SK-N-SH (cell line): ENCODE measurements around the gene RHOU. TPM values are rescaled to one million over a fixed set of nuclear protein-coding genes. Genes with fewer than 3 reads are reported as not detected.

Source experiments
- CTCF ChIA-PET: fragments of 300-600, 350-600 bp; formaldehyde crosslinking; extraction: SDS; loops from one replicate; lab custom pipeline; 2021; lab: Yijun Ruan, JAX
- POLR2A ChIA-PET: fragments of 350-600 bp; sonication (Branson Sonifier 250); formaldehyde crosslinking; extraction: SDS; loops from one replicate; lab custom pipeline; 2020; ENCODE audit warnings: antibody characterized with exemption, inconsistent platforms; lab: Yijun Ruan, JAX
- DNase-seq: peaks from one replicate; pipeline ENCODE4 v3.0.0; 2012
- H2AFZ ChIP-seq: fragments of 200-600 bp; sonication (generic); 2 replicates; pipeline ENCODE4 v1.8.1; 2016; ENCODE audit warnings: antibody characterized with exemption, mild to moderate bottlenecking, low read depth
- H3F3A ChIP-seq: fragments of 200-600 bp; sonication (generic); replicated peaks from 2 replicates; pipeline ENCODE3; 2016; ENCODE audit warnings: antibody characterized with exemption, mild to moderate bottlenecking; ENCODE audit not compliant: insufficient read depth
- H3K27ac ChIP-seq, 2 experiments: fragments of 200-500 bp in 1 of 2; fragments of 200-600 bp in 1 of 2; sonication (Bioruptor generic) in 1 of 2; sonication (generic), shearing (Covaris generic) in 1 of 2; 2 replicates each; pipeline versions ENCODE4 v1.5.1 to v1.6.1; 2014 to 2016; ENCODE audit warnings: low read depth in 2 of 2, inconsistent platforms in 1 of 2, low read length in 1 of 2, mild to moderate bottlenecking in 1 of 2, mixed read lengths in 1 of 2
- H3K27me3 ChIP-seq: fragments of 200-600 bp; sonication (generic), shearing (Covaris generic); 2 replicates; pipeline ENCODE4 v1.6.1; 2016; ENCODE audit warnings: mixed run types; ENCODE audit not compliant: insufficient read depth
- H3K36me3 ChIP-seq, 2 experiments: fragments of 200-500 bp in 1 of 2; fragments of 200-600 bp in 1 of 2; sonication (Bioruptor generic) in 1 of 2; sonication (generic) in 1 of 2; replicated peaks in 1 of 2; 2 replicates each; pipeline versions ENCODE3 to v1.5.1; 2014 to 2016; ENCODE audit warnings: low read length in 1 of 2, mild to moderate bottlenecking in 1 of 2; ENCODE audit not compliant: insufficient read depth in 2 of 2, control insufficient read depth in 1 of 2
- H3K4me1 ChIP-seq, 2 experiments: fragments of 200-500 bp in 1 of 2; fragments of 200-600 bp in 1 of 2; sonication (Bioruptor generic) in 1 of 2; sonication (generic), shearing (Covaris generic) in 1 of 2; 2 replicates each; pipeline versions ENCODE4 v1.5.1 to v1.6.1; 2014 to 2016; ENCODE audit warnings: low read depth in 1 of 2, low read length in 1 of 2, mixed run types in 1 of 2; ENCODE audit not compliant: insufficient read depth in 2 of 2, control insufficient read depth in 1 of 2
- H3K4me2 ChIP-seq: fragments of 200-600 bp; sonication (generic), shearing (Covaris generic); 2 replicates; pipeline ENCODE4 v1.6.1; 2017; ENCODE audit warnings: mixed run types
- H3K4me3 ChIP-seq, 2 experiments: fragments of 200-500 bp in 1 of 2; fragments of 200-600 bp in 1 of 2; sonication (Bioruptor generic) in 1 of 2; sonication (generic), shearing (Covaris generic) in 1 of 2; 2 replicates each; pipeline versions ENCODE4 v1.5.1 to v1.8.1; 2014 to 2016; ENCODE audit warnings: low read depth in 2 of 2, inconsistent platforms in 1 of 2, low read length in 1 of 2, mild to moderate bottlenecking in 1 of 2, mixed read lengths in 1 of 2, moderate library complexity in 1 of 2
- H3K79me2 ChIP-seq: fragments of 200-600 bp; sonication (generic); 2 replicates; pipeline ENCODE4 v1.8.1; 2017; ENCODE audit warnings: mild to moderate bottlenecking; ENCODE audit not compliant: insufficient read depth
- H3K9ac ChIP-seq: fragments of 200-600 bp; sonication (generic); 2 replicates; pipeline ENCODE4 v1.6.1; 2017; ENCODE audit warnings: mixed run types
- H3K9me2 ChIP-seq: fragments of 200-600 bp; sonication (generic); 2 replicates; pipeline ENCODE4 v1.6.1; 2017; ENCODE audit warnings: mixed run types
- H3K9me3 ChIP-seq: fragments of 200-600 bp; sonication (generic); 2 replicates; pipeline ENCODE4 v1.6.1; 2017; ENCODE audit warnings: mixed run types, mild to moderate bottlenecking, moderate library complexity
- H4K20me1 ChIP-seq: fragments of 200-600 bp; sonication (generic); 2 replicates; pipeline ENCODE4 v1.6.1; 2017; ENCODE audit warnings: mild to moderate bottlenecking, mixed run types; ENCODE audit not compliant: insufficient read depth
- ELF1 ChIP-seq: IDR thresholded peaks from 2 replicates; pipeline ENCODE4 v1.4.0; 2012
- FOXJ3 ChIP-seq: sonication (generic); formaldehyde crosslinking; IDR thresholded peaks from 2 replicates; pipeline ENCODE4 v1.5.1; 2020; ENCODE audit warnings: mild to moderate bottlenecking, missing genetic modification reagents
- GABPA ChIP-seq: IDR thresholded peaks from 2 replicates; pipeline ENCODE4 v1.4.0; 2012; ENCODE audit warnings: low read depth, mild to moderate bottlenecking
- GATA2 ChIP-seq: sonication (generic); formaldehyde crosslinking; IDR thresholded peaks from 2 replicates; pipeline ENCODE4 v1.5.0; 2020; ENCODE audit warnings: mild to moderate bottlenecking, missing genetic modification reagents
- MEF2A ChIP-seq: IDR thresholded peaks from 2 replicates; pipeline ENCODE4 v1.4.0; 2012; ENCODE audit warnings: low read depth, borderline replicate concordance
- NRF1 ChIP-seq: IDR thresholded peaks from 2 replicates; pipeline ENCODE4 v1.6.1; 2012; ENCODE audit warnings: low read depth, mild to moderate bottlenecking, low read length
- POLR2AphosphoS5 ChIP-seq: IDR thresholded peaks from 2 replicates; pipeline ENCODE4 v1.6.1; 2012; ENCODE audit warnings: low read depth, low read length
- RFX5 ChIP-seq: IDR thresholded peaks from 2 replicates; pipeline ENCODE4 v1.6.1; 2012; ENCODE audit warnings: mild to moderate bottlenecking, improper control_type of control experiment, low read length
- SIN3A ChIP-seq: IDR thresholded peaks from 2 replicates; pipeline ENCODE4 v1.6.1; 2012; ENCODE audit warnings: low read depth, mild to moderate bottlenecking, low read length, moderate library complexity, borderline replicate concordance
- SMC3 ChIP-seq: IDR thresholded peaks from 2 replicates; pipeline ENCODE4 v1.6.1; 2012; ENCODE audit warnings: low read depth, low read length, improper control_type of control experiment
- TCF12 ChIP-seq: IDR thresholded peaks from 2 replicates; pipeline ENCODE4 v1.4.0; 2012
- YY1 ChIP-seq: IDR thresholded peaks from 2 replicates; pipeline ENCODE4 v1.4.0; 2012; ENCODE audit warnings: low read depth, mild to moderate bottlenecking
- WGBS: methylation state at CpG from one replicate; pipeline ENCODE4 v1.1.6; 2017; ENCODE audit warnings: low lambda C conversion rate; 5-methylcytosine and 5-hydroxymethylcytosine counted together
- polyA plus RNA-seq, 3 experiments: library from polyadenylated mRNA; depleted of rRNA; stranded (reverse); fragments of >200 nt; gene quantifications; 2 replicates each; pipeline ENCODE4 v1.2.3, GENCODE V29; 2012
- TF ChIP-seq, protein P1 (sequence below): IDR thresholded peaks from 2 replicates; pipeline ENCODE4 v1.4.0; 2012; ENCODE audit warnings: low read depth
- TF ChIP-seq, protein P2 (sequence below): IDR thresholded peaks from 2 replicates; pipeline ENCODE4; 2012
- TF ChIP-seq, protein P3 (sequence below): fragments of 200-600 bp; sonication (generic); IDR thresholded peaks from 2 replicates; pipeline ENCODE4 v1.6.1; 2017; ENCODE audit warnings: antibody characterized with exemption, mild to moderate bottlenecking, moderate library complexity
- TF ChIP-seq, protein P4 (sequence below): IDR thresholded peaks from 2 replicates; pipeline ENCODE4 v1.4.0; 2012; ENCODE audit warnings: low read depth, borderline replicate concordance
- TF ChIP-seq, protein P5 (sequence below): fragments of 150-350 bp; IDR thresholded peaks from 2 replicates; pipeline ENCODE4 v1.6.1; 2017; ENCODE audit warnings: antibody characterized with exemption, low read length, low read depth, borderline replicate concordance
- TF ChIP-seq, protein P6 (sequence below): fragments of 150-350 bp; IDR thresholded peaks from 2 replicates; pipeline ENCODE4 v1.6.1; 2016; ENCODE audit warnings: mild to moderate bottlenecking, low read depth, low read length
- TF ChIP-seq, protein P7 (sequence below): IDR thresholded peaks from 2 replicates; pipeline ENCODE4 v1.4.0; 2012; ENCODE audit warnings: low read depth, borderline replicate concordance

RHOU gene
- polyA plus RNA-seq, 1 of the 3 experiments (the other 2 are of a cell fraction), result 0.36 TPM

DNA sequence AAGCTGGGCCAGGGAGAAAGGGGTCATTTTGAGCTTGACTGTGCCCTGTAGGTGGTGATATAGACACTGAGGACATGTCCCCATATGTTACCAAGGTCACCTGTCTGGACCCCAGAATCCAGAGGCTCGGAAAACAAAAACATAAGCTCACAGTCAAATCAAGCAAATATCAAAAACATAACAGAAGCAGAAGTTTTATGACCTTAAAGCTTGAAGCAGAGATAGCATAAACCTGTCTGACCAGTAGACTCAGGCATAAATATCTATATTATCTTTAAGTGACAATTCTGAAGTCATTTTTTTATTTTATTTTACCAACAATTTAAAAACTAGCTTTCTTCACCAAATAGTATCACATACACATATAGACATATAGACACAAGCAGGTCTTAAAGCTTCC is 32.8 kb upstream of the RHOU start:
- no peaks in the 10 kb centered on the region for H3K9me3 ChIP-seq
- no peaks in the 10 kb centered on the region for H3K36me3 ChIP-seq
- H3K4me3 ChIP-seq, result no peak overlapping the region
- H3K79me2 ChIP-seq, result no peaks in the 10 kb centered on the region
- H3K4me2 ChIP-seq, result no peak overlapping the region
- H2AFZ ChIP-seq, result no peak overlapping the region
- H3K27me3 ChIP-seq, result no peaks in the 10 kb centered on the region
- ChIA-PET POLR2A (no interaction called here), CTCF (interaction anchor here (0.8 to 2.6 kb wide), 6 partner anchors 9 to 556 kb away, joined by 3 to 10 read pairs (median 3); no protein-coding TSS in a partner anchor)
- H3K9ac ChIP-seq, result no peak overlapping the region
- TF ChIP-seq FOXJ3 (CRISPR knock-in tag), result no peak
- TF ChIP-seq, protein P1, sequence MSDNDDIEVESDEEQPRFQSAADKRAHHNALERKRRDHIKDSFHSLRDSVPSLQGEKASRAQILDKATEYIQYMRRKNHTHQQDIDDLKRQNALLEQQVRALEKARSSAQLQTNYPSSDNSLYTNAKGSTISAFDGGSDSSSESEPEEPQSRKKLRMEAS, result no peak
- no peak for TF ChIP-seq YY1
- TF ChIP-seq GABPA, result no peak
- TF ChIP-seq GATA2 (CRISPR knock-in tag), result no peak
- TF ChIP-seq TCF12, result no peak
- TF ChIP-seq, protein P2, sequence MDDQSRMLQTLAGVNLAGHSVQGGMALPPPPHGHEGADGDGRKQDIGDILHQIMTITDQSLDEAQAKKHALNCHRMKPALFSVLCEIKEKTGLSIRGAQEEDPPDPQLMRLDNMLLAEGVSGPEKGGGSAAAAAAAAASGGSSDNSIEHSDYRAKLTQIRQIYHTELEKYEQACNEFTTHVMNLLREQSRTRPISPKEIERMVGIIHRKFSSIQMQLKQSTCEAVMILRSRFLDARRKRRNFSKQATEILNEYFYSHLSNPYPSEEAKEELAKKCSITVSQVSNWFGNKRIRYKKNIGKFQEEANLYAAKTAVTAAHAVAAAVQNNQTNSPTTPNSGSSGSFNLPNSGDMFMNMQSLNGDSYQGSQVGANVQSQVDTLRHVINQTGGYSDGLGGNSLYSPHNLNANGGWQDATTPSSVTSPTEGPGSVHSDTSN, result no peak
- no peak for TF ChIP-seq NRF1
- TF ChIP-seq SMC3, result no peak
- TF ChIP-seq SIN3A, result no peak
- no peak for TF ChIP-seq POLR2AphosphoS5
- no peak for TF ChIP-seq RFX5
- TF ChIP-seq MEF2A, result no peak
- no peak for TF ChIP-seq ELF1
- TF ChIP-seq, protein P3, sequence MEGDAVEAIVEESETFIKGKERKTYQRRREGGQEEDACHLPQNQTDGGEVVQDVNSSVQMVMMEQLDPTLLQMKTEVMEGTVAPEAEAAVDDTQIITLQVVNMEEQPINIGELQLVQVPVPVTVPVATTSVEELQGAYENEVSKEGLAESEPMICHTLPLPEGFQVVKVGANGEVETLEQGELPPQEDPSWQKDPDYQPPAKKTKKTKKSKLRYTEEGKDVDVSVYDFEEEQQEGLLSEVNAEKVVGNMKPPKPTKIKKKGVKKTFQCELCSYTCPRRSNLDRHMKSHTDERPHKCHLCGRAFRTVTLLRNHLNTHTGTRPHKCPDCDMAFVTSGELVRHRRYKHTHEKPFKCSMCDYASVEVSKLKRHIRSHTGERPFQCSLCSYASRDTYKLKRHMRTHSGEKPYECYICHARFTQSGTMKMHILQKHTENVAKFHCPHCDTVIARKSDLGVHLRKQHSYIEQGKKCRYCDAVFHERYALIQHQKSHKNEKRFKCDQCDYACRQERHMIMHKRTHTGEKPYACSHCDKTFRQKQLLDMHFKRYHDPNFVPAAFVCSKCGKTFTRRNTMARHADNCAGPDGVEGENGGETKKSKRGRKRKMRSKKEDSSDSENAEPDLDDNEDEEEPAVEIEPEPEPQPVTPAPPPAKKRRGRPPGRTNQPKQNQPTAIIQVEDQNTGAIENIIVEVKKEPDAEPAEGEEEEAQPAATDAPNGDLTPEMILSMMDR, result no peak
- TF ChIP-seq, protein P4, sequence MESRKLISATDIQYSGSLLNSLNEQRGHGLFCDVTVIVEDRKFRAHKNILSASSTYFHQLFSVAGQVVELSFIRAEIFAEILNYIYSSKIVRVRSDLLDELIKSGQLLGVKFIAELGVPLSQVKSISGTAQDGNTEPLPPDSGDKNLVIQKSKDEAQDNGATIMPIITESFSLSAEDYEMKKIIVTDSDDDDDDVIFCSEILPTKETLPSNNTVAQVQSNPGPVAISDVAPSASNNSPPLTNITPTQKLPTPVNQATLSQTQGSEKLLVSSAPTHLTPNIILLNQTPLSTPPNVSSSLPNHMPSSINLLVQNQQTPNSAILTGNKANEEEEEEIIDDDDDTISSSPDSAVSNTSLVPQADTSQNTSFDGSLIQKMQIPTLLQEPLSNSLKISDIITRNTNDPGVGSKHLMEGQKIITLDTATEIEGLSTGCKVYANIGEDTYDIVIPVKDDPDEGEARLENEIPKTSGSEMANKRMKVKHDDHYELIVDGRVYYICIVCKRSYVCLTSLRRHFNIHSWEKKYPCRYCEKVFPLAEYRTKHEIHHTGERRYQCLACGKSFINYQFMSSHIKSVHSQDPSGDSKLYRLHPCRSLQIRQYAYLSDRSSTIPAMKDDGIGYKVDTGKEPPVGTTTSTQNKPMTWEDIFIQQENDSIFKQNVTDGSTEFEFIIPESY, result no peak
- TF ChIP-seq, protein P5, sequence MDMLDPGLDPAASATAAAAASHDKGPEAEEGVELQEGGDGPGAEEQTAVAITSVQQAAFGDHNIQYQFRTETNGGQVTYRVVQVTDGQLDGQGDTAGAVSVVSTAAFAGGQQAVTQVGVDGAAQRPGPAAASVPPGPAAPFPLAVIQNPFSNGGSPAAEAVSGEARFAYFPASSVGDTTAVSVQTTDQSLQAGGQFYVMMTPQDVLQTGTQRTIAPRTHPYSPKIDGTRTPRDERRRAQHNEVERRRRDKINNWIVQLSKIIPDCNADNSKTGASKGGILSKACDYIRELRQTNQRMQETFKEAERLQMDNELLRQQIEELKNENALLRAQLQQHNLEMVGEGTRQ, result no peak
- TF ChIP-seq, protein P6, sequence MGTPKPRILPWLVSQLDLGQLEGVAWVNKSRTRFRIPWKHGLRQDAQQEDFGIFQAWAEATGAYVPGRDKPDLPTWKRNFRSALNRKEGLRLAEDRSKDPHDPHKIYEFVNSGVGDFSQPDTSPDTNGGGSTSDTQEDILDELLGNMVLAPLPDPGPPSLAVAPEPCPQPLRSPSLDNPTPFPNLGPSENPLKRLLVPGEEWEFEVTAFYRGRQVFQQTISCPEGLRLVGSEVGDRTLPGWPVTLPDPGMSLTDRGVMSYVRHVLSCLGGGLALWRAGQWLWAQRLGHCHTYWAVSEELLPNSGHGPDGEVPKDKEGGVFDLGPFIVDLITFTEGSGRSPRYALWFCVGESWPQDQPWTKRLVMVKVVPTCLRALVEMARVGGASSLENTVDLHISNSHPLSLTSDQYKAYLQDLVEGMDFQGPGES, result no peak
- TF ChIP-seq, protein P7, sequence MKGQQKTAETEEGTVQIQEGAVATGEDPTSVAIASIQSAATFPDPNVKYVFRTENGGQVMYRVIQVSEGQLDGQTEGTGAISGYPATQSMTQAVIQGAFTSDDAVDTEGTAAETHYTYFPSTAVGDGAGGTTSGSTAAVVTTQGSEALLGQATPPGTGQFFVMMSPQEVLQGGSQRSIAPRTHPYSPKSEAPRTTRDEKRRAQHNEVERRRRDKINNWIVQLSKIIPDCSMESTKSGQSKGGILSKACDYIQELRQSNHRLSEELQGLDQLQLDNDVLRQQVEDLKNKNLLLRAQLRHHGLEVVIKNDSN, result no peak
- H3K27ac ChIP-seq, result no peak overlapping the region
- no peaks in the 10 kb centered on the region for H3K9me2 ChIP-seq
- DNase-seq, result no peak
- H3F3A ChIP-seq, result no peaks in the 10 kb centered on the region
- 50% methylated on average over 1 of the region's 1 CpG for WGBS
- peaks cover 0 to 2% of the 10 kb centered on the region in 2 experiments; a peak in 1 of 4 replicates for H3K4me1 ChIP-seq
- no peaks in the 10 kb centered on the region for H4K20me1 ChIP-seq
